ENCODE measurements around the gene HOXA10.

The HOXA10 gene

GRCh38 chr7:27189997-27190748, 16.1 kb upstream of the HOXA10 start:
- no peak for DNase-seq

- no peak for DNase-seq
Observed at GRCh38 chr7:27189295-27189996, 15.3 kb upstream of the HOXA10 start.

GRCh38 chr7:27188386-27189294, 14.5 kb upstream of the HOXA10 start:
- no peak for DNase-seq

GRCh38 chr7:27187475-27188385, 13.6 kb upstream of the HOXA10 start:
- no peak for DNase-seq

GRCh38 chr7:27186668-27187474, 12.8 kb upstream of the HOXA10 start:
- DNase-seq, result no peak

GRCh38 chr7:27185854-27186667, 11.9 kb upstream of the HOXA10 start:
- no peak for DNase-seq

GRCh38 chr7:27185013-27185853, 11.1 kb upstream of the HOXA10 start, which contains the start of gene HOXA11:
TSS of gene HOXA11 (minus strand) at chr7:27185232. CDS start at chr7:27185144, 88 bp downstream.
- DNase-seq, result no peak

GRCh38 chr7:27184337-27185012, 10.4 kb upstream of the HOXA10 start:
- DNase-seq, result peak; percentile 9

GRCh38 chr7:27183682-27184336, 9.7 kb upstream of the HOXA10 start:
- DNase-seq, result peak; percentile 29

- no peak for DNase-seq
Observed at GRCh38 chr7:27182861-27183681, 9.0 kb upstream of the HOXA10 start.

GRCh38 chr7:27182285-27182841, 8.2 kb upstream of the HOXA10 start:
- DNase-seq, result no peak

GRCh38 chr7:27181795-27182275, 7.7 kb upstream of the HOXA10 start:
- DNase-seq, result no peak

- no peak for DNase-seq
Observed at GRCh38 chr7:27180431-27181420, 6.6 kb upstream of the HOXA10 start.

GRCh38 chr7:27179503-27180430, 5.6 kb upstream of the HOXA10 start:
- peak; percentile 52 for DNase-seq
